ENCODE results near the gene RTN4RL1. TPM values are rescaled to one million over a fixed set of nuclear protein-coding genes. Genes with fewer than 3 reads are reported as not detected.

RTN4RL1 gene
- total RNA-seq = 0.16 and 0.54 TPM in 2 replicates

GRCh38 chr17:2025220-2025621 is at the start of gene RTN4RL1:
Gene RTN4RL1 (minus strand): TSS chr17:2025334. CDS start chr17:2024865, 469 bp downstream.

GRCh38 chr17:2054512-2055291 is 29.6 kb upstream of the RTN4RL1 start, which contains the start of gene HIC1:
Gene HIC1 (plus strand): TSS chr17:2055103. CDS start chr17:2056691, 1,588 bp downstream.

GRCh38 chr17:2041561-2042389 is 16.6 kb upstream of the RTN4RL1 start, which contains the start of gene OVCA2:
Gene OVCA2 (plus strand): TSS chr17:2042022. CDS start chr17:2042048, 26 bp downstream.

GRCh38 chr17:2029911-2030778 is 5.0 kb upstream of the RTN4RL1 start, which contains the start of gene DPH1:
Gene DPH1 (plus strand): TSS chr17:2030153. CDS start chr17:2030170, 17 bp downstream.

Other genes with a start within 250 kb of the RTN4RL1 start
- 4.3 and 6.6 TPM in 2 replicates for gene SMYD4, start 195.4 kb downstream of the RTN4RL1 start, total RNA-seq
- gene RPA1, start 195.3 kb downstream of the RTN4RL1 start, total RNA-seq = 12.3 and 46.8 TPM in 2 replicates
- gene DPH1, start 4.8 kb upstream of the RTN4RL1 start, total RNA-seq = 23.6 and 38.6 TPM in 2 replicates
- gene OVCA2, start 16.7 kb upstream of the RTN4RL1 start, total RNA-seq = 34.5 and 60.1 TPM in 2 replicates
- gene HIC1, start 29.8 kb upstream of the RTN4RL1 start, total RNA-seq = 39.5 and 79.4 TPM in 2 replicates

All from cardiac atrium fibroblast (primary cell).